GM21367 (cell line): Measurements from ENCODE around the gene GYPA.
A peak's percentile ranks its signal among the peaks of the same experiment; 100 is the strongest.
"Not testable (repeated sequence)": the region's sequence is repeated elsewhere in the genome, so short reads cannot be mapped to it uniquely, and the experiment has no call there.

Experiments
- ATAC-seq: cut with Tn5 transposase; IDR thresholded peaks from one replicate; pipeline ENCODE4 v1.9.1; 2021; ENCODE audit not compliant: unreplicated experiment

Gene GYPA

DNA sequence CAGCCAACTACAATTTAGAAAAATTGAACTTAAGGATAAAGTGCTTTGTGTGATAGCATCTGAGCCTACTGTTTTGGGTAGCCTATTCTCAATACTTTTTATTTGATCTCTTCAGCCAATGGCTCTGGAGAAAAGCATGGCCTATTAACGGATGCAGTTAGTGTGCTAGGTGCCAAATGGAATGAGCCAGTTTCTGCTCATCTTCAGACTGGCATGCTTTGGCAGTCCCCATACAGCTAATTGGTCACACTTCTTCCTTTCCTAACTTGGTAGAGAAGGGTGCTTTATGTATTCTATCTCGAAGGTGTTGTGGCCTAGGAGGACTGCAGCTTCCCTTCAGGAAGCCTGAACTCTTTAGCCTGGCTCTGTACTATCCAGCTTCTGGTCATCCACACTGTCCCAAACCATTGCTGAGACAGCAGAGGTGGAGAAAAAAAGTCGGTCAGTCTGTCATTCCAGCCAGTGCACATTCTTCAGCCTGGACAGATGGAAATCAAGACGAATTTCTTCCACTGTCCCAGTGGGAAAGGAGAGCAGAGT lies 11.1 kb downstream of the GYPA start:
- not testable (repeated sequence) for ATAC-seq

DNA sequence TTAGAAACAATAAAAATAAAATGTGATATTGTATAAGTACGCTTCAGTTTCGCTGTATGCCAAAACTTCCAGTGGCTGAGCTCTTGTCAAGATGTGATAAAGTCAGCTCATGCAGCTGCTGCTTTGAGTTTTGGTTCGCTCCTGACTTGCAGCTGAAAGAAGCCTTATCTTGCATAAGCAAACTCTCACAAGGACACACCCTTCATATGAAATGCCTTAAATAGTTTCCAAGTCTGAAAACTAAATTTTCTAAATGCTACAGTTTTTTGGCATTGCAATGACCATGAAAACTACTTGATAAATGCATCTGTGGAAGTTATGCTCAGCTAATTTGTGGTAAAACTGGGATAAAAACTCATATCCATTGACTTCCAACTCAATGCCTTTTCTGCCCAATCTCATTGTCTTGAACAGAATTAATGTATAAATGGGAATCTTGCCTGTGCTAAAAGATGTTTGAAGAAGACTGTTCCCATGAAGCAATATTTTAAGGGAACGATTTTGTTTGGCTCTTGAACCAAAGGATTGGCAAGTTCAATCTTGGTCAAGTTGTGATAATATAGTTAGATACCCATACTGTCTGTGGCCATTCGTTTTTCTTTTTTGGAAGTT lies 11.7 kb downstream of the GYPA start:
- ATAC-seq = not testable (repeated sequence)

DNA sequence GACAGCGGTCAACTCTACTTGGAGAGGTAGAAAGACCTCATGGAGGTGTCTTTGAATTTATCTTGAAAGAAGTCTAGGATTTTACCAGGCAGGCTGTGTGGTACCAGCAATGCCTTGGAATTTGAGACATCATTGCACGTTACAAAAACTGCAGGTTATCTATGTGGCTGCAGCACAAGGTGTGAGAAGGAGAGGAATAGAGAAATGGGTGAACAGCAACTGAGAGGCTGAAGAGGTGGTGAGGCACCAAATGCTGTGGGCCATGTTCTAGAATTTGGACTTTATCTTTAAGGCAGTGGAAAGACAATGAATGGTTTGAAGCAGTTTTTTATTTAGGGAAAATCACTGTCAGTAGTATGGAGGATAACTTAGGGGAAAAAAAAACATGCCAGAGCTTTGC lies 15.4 kb downstream of the GYPA start:
- ATAC-seq = not testable (repeated sequence)

DNA sequence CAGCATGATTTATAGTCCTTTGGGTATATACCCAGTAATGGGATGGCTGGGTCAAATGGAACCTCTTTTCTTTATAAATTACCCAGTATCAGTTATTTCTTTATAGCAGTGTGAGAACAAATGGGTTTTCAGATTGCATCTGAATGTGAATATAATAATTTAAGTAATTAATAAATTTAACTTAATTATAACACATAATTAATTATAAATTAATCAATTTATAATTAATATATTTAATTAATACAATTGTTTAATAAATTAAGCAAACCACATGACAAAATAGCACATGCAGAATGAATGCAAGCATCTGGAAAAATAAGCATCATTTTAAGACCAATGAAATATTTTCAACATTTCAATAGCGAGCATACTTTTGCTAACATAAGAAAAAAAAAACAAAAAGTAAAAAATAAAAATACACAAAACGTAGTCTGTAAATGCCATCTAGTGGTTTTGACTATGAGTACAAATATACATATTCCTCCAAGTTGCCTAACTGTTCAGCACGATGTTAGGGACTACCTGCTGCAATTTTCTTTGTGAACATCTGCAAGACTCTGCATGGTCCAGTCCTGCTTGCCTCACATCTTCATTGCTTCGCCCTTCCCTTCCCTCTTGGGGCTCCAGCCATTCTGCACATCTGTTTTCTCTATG lies 16.4 kb downstream of the GYPA start:
- not testable (repeated sequence) for ATAC-seq

DNA sequence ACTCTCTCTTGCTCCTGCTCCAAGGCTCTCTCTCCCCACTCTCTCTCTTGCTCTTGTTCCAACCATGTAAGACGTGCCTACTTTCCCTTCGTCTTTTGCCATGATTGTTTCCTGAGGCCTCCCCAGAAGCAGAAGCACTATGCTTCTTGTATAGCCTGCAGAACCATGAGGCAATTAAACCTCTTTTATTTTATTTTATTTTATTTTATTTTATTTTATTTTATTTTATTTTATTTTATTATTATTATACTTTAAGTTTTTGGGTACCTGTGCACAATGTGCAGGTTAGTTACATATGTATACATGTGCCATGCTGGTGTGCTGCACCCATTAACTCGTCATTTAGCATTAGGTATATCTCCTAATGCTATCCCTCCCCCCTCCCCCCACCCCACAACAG lies 17.2 kb downstream of the GYPA start:
- not testable (repeated sequence) for ATAC-seq

DNA sequence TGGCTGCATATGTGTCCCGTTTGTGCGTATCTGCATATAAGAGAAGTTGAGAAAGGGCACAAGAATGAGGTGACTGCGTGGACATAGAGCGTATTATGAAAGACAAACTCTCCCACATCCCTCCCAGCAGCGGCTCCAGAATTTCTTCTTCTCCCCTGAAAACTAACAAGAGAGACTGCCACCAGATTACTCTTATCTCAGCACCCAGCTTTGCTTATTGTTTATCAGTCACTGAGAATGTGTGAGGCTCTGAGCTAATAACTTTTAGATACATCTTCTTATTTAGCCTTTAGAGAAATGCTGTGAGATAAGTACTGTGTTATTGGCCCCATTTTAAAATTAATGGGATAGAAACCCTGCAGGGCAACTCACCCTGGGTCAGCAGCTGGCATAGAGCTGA lies 20.8 kb downstream of the GYPA start:
- ATAC-seq = not testable (repeated sequence)

DNA sequence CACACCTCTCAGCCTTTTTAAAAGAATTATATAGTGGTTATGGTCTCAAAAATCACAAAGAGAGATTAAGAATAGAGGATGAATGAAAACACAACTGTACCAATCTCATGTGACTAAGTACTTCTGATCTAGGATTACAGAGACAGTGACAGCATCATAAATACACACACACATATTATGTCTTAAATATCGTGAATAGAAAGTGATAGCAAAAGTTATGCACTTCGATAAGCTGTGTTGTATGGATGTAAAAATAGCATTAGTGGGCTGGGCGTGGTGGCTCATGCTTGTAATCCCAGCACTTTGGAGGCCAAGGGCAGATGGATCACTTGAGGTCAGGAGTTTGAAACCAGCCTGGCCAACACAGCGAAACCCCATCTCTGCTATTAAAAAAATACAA lies 25.0 kb downstream of the GYPA start:
- peak; percentile 58 for ATAC-seq

- ATAC-seq = no peak
Measured at GRCh38 chr4:144113546-144113945, 27.0 kb downstream of the GYPA start.

DNA sequence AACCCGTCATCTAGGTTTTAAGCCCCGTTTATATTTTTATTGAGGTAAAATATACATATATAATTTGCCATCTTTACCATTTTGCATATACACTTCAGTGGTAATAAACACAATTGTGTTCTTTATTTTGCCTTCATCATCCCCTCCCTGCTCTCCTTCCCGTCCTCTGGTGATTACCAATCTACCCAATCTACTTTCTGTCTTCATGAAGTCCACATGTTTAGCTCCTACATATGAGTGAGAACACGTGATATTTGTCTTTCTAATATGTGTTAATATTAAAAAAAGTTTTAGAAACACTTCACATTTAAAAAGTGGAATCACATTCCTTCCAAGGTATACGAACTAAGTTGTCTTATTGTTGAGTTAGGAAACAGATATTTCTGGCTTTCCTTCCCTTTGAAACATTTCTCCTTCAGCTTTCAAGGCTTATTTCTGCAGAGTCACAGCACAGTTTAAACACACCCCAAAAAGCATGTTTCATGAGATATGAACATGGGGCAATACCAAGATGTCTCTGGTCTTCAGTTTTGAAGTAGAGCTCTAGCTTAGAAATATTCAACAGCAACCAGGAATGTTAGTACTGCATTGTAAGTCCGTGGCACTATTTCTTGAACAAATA lies 35.9 kb downstream of the GYPA start:
- ATAC-seq = no peak

GRCh38 chr4:144097776-144098175 lies 42.7 kb downstream of the GYPA start:
- not testable (repeated sequence) for ATAC-seq

GRCh38 chr4:144093995-144094394 lies 46.5 kb downstream of the GYPA start:
- not testable (repeated sequence) for ATAC-seq

- ATAC-seq = not testable (repeated sequence)
Measured at GRCh38 chr4:144091181-144091580, 49.3 kb downstream of the GYPA start.

DNA sequence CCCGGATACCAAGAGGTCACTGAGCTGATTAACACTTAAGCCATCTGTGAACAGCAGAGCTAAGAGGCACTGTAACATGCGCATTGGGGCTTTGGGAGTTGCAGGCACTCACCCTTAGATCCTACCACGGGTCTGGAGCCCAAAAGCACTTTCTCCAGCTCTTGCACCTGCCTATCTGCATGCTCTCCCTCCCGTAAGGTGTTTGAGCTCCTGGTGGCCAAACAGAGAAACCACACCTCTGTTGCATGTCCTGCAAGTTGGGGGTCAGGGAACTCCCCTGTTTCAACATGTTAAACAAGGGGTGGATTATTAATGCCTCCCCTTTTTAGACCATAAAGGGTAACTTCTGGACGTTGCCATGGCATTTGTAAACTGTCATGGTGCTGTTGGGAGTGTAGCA lies 49.8 kb downstream of the GYPA start:
- ATAC-seq = no peak

- ATAC-seq = not testable (repeated sequence)
Measured at GRCh38 chr4:144082053-144082452, 58.5 kb downstream of the GYPA start.

DNA sequence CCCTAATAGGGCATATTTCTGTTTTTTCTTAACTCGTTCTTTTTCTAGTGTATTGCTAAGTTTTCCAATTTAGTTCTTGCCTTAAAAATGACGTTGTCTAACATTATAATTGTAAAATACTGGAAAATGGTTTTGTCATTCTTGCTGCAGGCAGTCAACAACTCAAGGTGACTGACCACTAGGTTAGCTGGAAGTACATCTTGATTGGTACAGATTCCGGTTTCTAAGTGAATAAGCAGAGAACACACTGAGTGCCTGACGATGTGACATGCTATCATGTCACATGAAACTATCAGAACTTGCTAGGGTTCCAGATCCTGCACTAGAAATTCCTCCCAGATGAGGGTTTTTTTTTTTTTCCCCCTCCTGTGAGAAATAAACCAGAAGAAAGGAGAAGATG lies 60.4 kb downstream of the GYPA start:
- ATAC-seq = not testable (repeated sequence)

DNA sequence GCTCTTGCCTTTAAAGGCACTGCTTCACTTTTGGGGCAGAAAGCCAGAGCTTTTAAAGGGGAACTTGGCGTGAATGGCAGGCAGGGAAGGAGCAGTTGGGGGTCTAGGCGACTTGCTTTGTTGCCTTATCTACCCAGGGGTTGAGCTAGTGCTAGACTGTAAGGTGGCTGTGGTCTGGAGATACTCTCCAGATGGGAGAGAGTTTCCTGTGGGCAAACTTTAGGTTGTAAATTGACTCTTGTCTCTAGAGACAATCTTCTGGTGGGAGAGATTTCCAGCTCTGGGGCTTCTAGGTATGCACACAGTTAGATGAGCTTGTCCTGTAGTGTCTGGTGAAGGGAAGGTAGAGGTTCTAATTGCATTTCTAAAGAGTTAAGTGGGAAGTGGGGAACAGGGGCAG lies 61.8 kb downstream of the GYPA start:
- not testable (repeated sequence) for ATAC-seq

- not testable (repeated sequence) for ATAC-seq
Measured at GRCh38 chr4:144061556-144061955, 79.0 kb downstream of the GYPA start.

DNA sequence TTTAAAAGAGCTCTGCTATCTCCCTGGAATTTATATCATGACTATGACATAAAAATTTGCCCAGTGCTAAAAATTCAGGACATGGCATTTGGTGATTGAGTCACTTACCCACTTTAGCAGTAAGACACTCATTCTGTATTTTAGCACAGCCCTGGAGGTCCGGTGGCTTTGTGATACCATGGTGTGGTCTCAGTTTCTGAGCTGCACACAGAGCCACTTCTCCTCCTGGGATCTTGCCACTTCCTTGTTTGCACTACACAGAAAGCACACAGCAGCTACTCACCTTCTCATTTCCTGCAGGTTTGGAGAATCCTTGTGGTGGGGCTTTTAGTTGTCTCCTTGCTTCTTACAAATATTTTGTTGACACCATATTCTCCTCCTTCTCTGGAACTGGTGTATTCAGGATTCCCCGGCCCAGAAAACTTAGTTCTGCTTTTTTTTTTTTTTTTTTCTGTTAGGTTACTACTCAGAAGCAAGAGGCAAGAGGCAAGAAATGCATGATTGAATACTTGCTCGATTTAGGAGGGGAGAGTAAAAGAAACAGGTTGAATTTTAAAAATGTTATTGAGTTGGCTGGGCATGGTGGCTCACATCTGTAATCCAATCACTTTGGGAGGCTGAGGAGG lies 80.2 kb downstream of the GYPA start:
- not testable (repeated sequence) for ATAC-seq
